Type B pancreatic cell (in vitro differentiated cells): Measurements from ENCODE around the gene MICAL3. TPM values are rescaled to one million over a fixed set of nuclear protein-coding genes. Genes with fewer than 3 reads are reported as not detected.
A peak's percentile ranks its signal among the peaks of the same experiment; 100 is the strongest.

ENCODE experiments used
- DNase-seq: peaks from one replicate; pipeline ENCODE4 v3.0.0; 2021; ENCODE audit warnings: mixed read lengths; ENCODE audit not compliant: unreplicated experiment; ENCODE audit errors: extremely low spot score
- H3K27ac Mint-ChIP-seq: 2 replicates; pipeline ENCODE4 v1.8.0; 2021; ENCODE audit warnings: mild to moderate bottlenecking, mixed read lengths
- H3K27me3 Mint-ChIP-seq: 2 replicates; pipeline ENCODE4 v1.8.0; 2021; ENCODE audit warnings: mixed read lengths
- H3K36me3 Mint-ChIP-seq: 2 replicates; pipeline ENCODE4 v1.8.0; 2021; ENCODE audit warnings: mixed read lengths
- H3K4me1 Mint-ChIP-seq: one replicate; pipeline ENCODE4 v1.8.0; 2021; ENCODE audit warnings: mixed read lengths; ENCODE audit not compliant: unreplicated experiment
- H3K4me3 Mint-ChIP-seq: 2 replicates; pipeline ENCODE4 v1.8.0; 2021; ENCODE audit warnings: mild to moderate bottlenecking, mixed read lengths
- H3K9me3 Mint-ChIP-seq: 2 replicates; pipeline ENCODE4 v1.8.0; 2021; ENCODE audit warnings: mixed read lengths
- CTCF ChIP-seq: fragments of 200-600 bp; sonication (generic); conservative IDR thresholded peaks from 2 replicates; pipeline ENCODE4 v1.5.0; 2021; ENCODE audit warnings: antibody characterized with exemption, mild to moderate bottlenecking
- total RNA-seq: library from RNA; stranded (reverse); gene quantifications from 2 replicates; pipeline ENCODE4 v1.2.1, GENCODE V29; 2021; ENCODE audit warnings: low replicate concordance

Gene MICAL3
- total RNA-seq, 1 donor from 2014 or later: 56.4 TPM

GRCh38 chr22:17829695-17830042, 194.7 kb downstream of the MICAL3 start:
- H3K4me3 Mint-ChIP-seq: no peak overlapping the region
- no peaks in the 10 kb centered on the region for H3K4me1 Mint-ChIP-seq
- no peak for DNase-seq
- H3K9me3 Mint-ChIP-seq: no peaks in the 10 kb centered on the region
- peaks cover 3% of the 10 kb centered on the region for H3K36me3 Mint-ChIP-seq
- H3K27ac Mint-ChIP-seq: peak overlapping the region; percentile 44
- no peak for TF ChIP-seq CTCF
- H3K27me3 Mint-ChIP-seq: no peaks in the 10 kb centered on the region

GRCh38 chr22:17828502-17829080, 195.8 kb downstream of the MICAL3 start:
- Mint-ChIP-seq H3K36me3 (peaks cover 3% of the 10 kb centered on the region), H3K4me1 (no peaks in the 10 kb centered on the region), H3K9me3 (no peaks in the 10 kb centered on the region), H3K4me3 (no peak overlapping the region), H3K27me3 (no peaks in the 10 kb centered on the region), H3K27ac (no peak overlapping the region)
- DNase-seq: no peak
- no peak for TF ChIP-seq CTCF

DNA sequence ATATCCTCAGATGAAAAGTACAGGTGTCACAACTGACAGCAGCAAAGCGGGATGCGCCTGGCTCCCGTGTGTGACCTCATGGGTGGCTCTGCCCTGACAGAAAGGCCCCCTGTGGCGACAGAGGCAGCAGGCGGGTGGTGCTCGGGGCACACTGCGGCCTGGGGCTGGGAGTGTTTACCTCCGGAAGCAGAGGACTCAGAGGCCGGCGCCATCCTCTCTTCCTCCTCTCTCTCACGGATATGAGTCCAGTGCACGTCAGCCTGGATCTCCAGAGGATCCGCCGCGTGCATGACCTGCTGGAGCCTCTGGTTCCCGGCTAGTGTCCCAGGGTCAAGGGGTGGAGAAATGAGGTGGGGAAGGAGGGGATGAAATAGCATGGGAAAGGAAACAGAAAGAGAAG, 196.9 kb downstream of the MICAL3 start:
- H3K36me3 Mint-ChIP-seq: peaks cover 3% of the 10 kb centered on the region
- H3K4me3 Mint-ChIP-seq: no peak overlapping the region
- H3K27me3 Mint-ChIP-seq: no peaks in the 10 kb centered on the region
- TF ChIP-seq CTCF: no peak
- H3K9me3 Mint-ChIP-seq: no peaks in the 10 kb centered on the region
- no peak overlapping the region for H3K27ac Mint-ChIP-seq
- no peaks in the 10 kb centered on the region for H3K4me1 Mint-ChIP-seq
- no peak for DNase-seq

DNA sequence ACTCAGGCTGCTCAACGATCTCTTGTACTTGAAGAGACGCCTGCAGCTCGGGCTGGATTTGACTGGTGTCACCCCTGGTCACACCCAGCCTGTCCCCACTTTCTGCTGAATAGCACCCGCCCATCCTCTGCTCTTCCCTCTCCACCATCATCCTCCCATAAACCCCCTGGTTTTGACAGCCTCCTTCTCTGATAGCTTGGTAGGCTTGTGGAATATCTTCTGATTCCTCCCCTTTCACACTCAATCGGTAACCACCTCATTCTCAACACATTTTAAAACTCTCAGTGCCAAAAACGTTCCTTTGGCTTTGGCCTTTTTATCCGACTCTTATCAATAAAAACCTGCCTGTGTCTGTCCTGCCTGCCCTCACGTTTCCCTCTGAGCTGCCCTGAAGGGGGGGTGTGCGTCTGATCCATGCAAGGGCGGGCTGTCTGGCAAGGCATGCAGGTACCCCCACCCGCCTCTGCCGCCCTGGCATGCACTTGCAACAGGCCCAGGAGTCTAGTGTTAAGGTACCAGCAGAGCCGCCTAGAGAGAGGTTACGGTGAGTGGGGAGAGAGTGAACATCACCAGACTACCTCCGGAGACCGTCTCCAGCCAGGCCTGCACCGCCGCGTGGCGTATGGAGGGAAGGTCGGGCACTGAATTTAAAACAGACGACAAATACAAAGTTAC, 198.3 kb downstream of the MICAL3 start:
- Mint-ChIP-seq H3K9me3 (no peaks in the 10 kb centered on the region), H3K27me3 (no peaks in the 10 kb centered on the region), H3K4me3 (no peak overlapping the region), H3K4me1 (no peaks in the 10 kb centered on the region), H3K27ac (no peak overlapping the region), H3K36me3 (peaks cover 3% of the 10 kb centered on the region)
- no peak for TF ChIP-seq CTCF
- DNase-seq: no peak

DNA sequence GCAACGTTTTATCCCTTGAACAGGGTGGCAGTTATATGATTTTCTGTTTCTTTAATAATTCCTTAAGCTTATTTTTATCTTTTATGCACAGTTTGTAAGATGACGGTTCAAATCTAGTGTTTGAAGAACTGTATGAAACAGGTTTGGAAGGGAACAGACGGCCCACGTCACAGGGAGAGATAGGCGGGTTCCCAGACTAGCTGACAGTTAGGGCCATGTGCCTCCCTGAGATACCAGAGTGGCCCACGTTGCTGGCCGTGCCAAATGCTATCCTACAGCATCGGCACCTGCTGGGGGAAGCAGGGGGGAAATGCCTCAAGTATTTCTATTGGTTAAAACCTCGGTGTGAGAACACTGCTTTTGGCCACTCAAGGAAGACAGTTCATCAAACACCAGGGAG, 199.9 kb downstream of the MICAL3 start:
- no peaks in the 10 kb centered on the region for H3K4me1 Mint-ChIP-seq
- no peak for TF ChIP-seq CTCF

More for the DNA sequence above, 199.9 kb downstream of the MICAL3 start:
- no peak overlapping the region for H3K4me3 Mint-ChIP-seq
- H3K36me3 Mint-ChIP-seq: peaks cover 3% of the 10 kb centered on the region
- H3K27ac Mint-ChIP-seq: no peak overlapping the region
- no peaks in the 10 kb centered on the region for H3K9me3 Mint-ChIP-seq
- no peaks in the 10 kb centered on the region for H3K27me3 Mint-ChIP-seq
- no peak for DNase-seq
